Panc1 (cell line): Measurements from ENCODE around the gene IL13. TPM values are rescaled to one million over a fixed set of nuclear protein-coding genes. Genes with fewer than 3 reads are reported as not detected.

Source experiments
- ATAC-seq: fragments of 200-7000 bp; cut with Tn5 transposase; 2 replicates; pipeline ENCODE4 v1.9.1; 2020; ENCODE audit warnings: mild to moderate bottlenecking, moderate library complexity
- BruUV-seq: library from RNA; stranded (reverse); fragments of 400-500 nt; replicated peaks from 2 replicates; lab custom pipeline; 2021; lab: Mats Ljungman, UMichigan
- CTCF ChIA-PET: fragments of 300-600 bp; sonication (Branson Sonifier 250); formaldehyde crosslinking; loops from one replicate; lab custom pipeline; 2022; ENCODE audit warnings: antibody characterized with exemption; lab: Charles Lee
- POLR2A ChIA-PET: fragments of 300-600 bp; sonication (Branson Sonifier 250); formaldehyde crosslinking; loops from one replicate; lab custom pipeline; 2022; ENCODE audit warnings: antibody characterized with exemption; lab: Charles Lee
- DNase-seq: peaks from one replicate; pipeline ENCODE4 v3.0.0-alpha.2; 2010; ENCODE audit warnings: low read depth, low spot score
- H3K27ac ChIP-seq: 2 replicates; pipeline ENCODE4 v1.5.1; 2011; ENCODE audit warnings: mild to moderate bottlenecking, low read length, inconsistent platforms
- H3K27me3 ChIP-seq: fragments of 200-500 bp; sonication (Bioruptor generic); 2 replicates; pipeline ENCODE4 v1.6.0; 2014; ENCODE audit warnings: low read length, inconsistent platforms; ENCODE audit not compliant: control insufficient read depth, insufficient read depth
- H3K36me3 ChIP-seq: fragments of 200-500 bp; sonication (Bioruptor generic); 2 replicates; pipeline ENCODE4 v1.5.1; 2014; ENCODE audit warnings: inconsistent platforms, mild to moderate bottlenecking, low read length, moderate library complexity; ENCODE audit not compliant: control insufficient read depth, insufficient read depth
- H3K4me1 ChIP-seq: 2 replicates; pipeline ENCODE4 v1.5.1; 2011; ENCODE audit warnings: inconsistent platforms, mild to moderate bottlenecking, low read length, moderate library complexity; ENCODE audit not compliant: control insufficient read depth, insufficient read depth
- H3K4me3 ChIP-seq, 2 experiments: 2 replicates each; pipeline ENCODE4 v1.5.1; 2011 to 2012; ENCODE audit warnings: low read depth in 2 of 2, low read length in 2 of 2, mild to moderate bottlenecking in 2 of 2, inconsistent platforms in 1 of 2, moderate library complexity in 1 of 2
- H3K9me3 ChIP-seq: fragments of 200-500 bp; sonication (Bioruptor generic); 2 replicates; pipeline ENCODE4 v1.5.1; 2014; ENCODE audit warnings: low read depth, mild to moderate bottlenecking, inconsistent platforms, low read length, moderate library complexity; ENCODE audit not compliant: control insufficient read depth, insufficient read depth
- POLR2AphosphoS5 ChIP-seq: IDR thresholded peaks from 2 replicates; pipeline ENCODE4 v1.6.1; 2012; ENCODE audit warnings: mild to moderate bottlenecking, low read depth, low read length, moderate library complexity
- SIN3A ChIP-seq: IDR thresholded peaks from 2 replicates; pipeline ENCODE4 v1.6.1; 2012; ENCODE audit warnings: low read depth, mild to moderate bottlenecking, low read length, moderate library complexity, borderline replicate concordance; ENCODE audit not compliant: insufficient read depth
- TCF7L2 ChIP-seq: IDR thresholded peaks from 2 replicates; pipeline ENCODE4 v1.6.1; 2011; ENCODE audit warnings: mild to moderate bottlenecking, low read depth, low read length, inconsistent platforms
- in situ Hi-C: cut with HindIII; loops from 2 replicates; pipeline ENCODE4 v1.10.0; 2016; ENCODE audit warnings: low sequenced_read_pairs, low pct_unique_long_range_greater_than_20kb
- intact Hi-C: fragments of 100-400 bp; cut with micrococcal nuclease; formaldehyde crosslinking; loops from one replicate; pipeline ENCODE4 v1.10.0; 2022; ENCODE audit not compliant: unreplicated experiment
- total RNA-seq: library from RNA; stranded (reverse); gene quantifications from one replicate; pipeline ENCODE4 v1.2.1, GENCODE V29; 2021; ENCODE audit not compliant: unreplicated experiment
- TF ChIP-seq, protein P1 (sequence below), 2 experiments: IDR thresholded peaks; 2 replicates each; pipeline ENCODE4 v1.6.1; 2011 to 2012; ENCODE audit warnings: low read depth in 2 of 2, control low read depth in 1 of 2, low read length in 1 of 2, mild to moderate bottlenecking in 1 of 2, moderate library complexity in 1 of 2; ENCODE audit not compliant: insufficient read depth in 1 of 2
- TF ChIP-seq, protein P2 (sequence below): fragments of 450-650 bp; IDR thresholded peaks from 2 replicates; pipeline ENCODE4 v1.5.1; 2017; ENCODE audit warnings: mild to moderate bottlenecking

IL13 gene
- total RNA-seq, 1 experiment from 2014 or later = not detected

DNA sequence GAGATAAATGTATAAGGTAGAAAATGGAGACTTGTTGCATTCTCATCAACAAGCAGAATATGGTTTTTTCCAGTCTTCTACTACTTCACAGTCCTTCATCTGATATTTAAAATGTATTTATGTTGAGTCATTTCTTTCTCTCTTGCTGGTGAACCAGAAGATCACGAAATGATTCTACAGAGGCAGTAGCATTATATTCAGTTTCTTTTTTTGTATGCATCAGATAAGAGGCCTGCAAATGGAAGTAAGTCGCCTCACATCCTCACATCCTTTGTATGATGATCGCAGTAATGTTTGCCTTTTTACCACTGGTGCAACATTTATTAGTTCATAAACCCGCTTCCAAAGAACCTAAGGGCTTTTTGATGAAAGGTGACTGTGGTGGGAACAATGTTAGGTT, 22.1 kb upstream of the IL13 start:
- Histone ChIP-seq H3K27me3 (no peaks in the 10 kb centered on the region), H3K4me1 (no peaks in the 10 kb centered on the region), H3K4me3 (no peak overlapping the region), H3K9me3 (no peaks in the 10 kb centered on the region), H3K27ac (no peak overlapping the region), H3K36me3 (peaks cover 23% of the 10 kb centered on the region)
- in situ Hi-C loops (no loop called here), intact Hi-C loops (no loop called here)
- ChIA-PET POLR2A (no interaction called here), CTCF (no interaction called here)
- ATAC-seq (no peak), DNase-seq (no peak)
- TSS peak; percentile 7 for BruUV-seq
- no peak for TF ChIP-seq TCF7L2
- no peak for TF ChIP-seq SIN3A
- TF ChIP-seq, protein P1, sequence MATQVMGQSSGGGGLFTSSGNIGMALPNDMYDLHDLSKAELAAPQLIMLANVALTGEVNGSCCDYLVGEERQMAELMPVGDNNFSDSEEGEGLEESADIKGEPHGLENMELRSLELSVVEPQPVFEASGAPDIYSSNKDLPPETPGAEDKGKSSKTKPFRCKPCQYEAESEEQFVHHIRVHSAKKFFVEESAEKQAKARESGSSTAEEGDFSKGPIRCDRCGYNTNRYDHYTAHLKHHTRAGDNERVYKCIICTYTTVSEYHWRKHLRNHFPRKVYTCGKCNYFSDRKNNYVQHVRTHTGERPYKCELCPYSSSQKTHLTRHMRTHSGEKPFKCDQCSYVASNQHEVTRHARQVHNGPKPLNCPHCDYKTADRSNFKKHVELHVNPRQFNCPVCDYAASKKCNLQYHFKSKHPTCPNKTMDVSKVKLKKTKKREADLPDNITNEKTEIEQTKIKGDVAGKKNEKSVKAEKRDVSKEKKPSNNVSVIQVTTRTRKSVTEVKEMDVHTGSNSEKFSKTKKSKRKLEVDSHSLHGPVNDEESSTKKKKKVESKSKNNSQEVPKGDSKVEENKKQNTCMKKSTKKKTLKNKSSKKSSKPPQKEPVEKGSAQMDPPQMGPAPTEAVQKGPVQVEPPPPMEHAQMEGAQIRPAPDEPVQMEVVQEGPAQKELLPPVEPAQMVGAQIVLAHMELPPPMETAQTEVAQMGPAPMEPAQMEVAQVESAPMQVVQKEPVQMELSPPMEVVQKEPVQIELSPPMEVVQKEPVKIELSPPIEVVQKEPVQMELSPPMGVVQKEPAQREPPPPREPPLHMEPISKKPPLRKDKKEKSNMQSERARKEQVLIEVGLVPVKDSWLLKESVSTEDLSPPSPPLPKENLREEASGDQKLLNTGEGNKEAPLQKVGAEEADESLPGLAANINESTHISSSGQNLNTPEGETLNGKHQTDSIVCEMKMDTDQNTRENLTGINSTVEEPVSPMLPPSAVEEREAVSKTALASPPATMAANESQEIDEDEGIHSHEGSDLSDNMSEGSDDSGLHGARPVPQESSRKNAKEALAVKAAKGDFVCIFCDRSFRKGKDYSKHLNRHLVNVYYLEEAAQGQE (IDR thresholded peaks at IDR 0.05; ENCODE audit: insufficient read depth in 1 of 2, low read depth in 2 of 2, low read length in 1 of 2) = no peak
- TF ChIP-seq POLR2AphosphoS5 = no peak
- TF ChIP-seq, protein P2, sequence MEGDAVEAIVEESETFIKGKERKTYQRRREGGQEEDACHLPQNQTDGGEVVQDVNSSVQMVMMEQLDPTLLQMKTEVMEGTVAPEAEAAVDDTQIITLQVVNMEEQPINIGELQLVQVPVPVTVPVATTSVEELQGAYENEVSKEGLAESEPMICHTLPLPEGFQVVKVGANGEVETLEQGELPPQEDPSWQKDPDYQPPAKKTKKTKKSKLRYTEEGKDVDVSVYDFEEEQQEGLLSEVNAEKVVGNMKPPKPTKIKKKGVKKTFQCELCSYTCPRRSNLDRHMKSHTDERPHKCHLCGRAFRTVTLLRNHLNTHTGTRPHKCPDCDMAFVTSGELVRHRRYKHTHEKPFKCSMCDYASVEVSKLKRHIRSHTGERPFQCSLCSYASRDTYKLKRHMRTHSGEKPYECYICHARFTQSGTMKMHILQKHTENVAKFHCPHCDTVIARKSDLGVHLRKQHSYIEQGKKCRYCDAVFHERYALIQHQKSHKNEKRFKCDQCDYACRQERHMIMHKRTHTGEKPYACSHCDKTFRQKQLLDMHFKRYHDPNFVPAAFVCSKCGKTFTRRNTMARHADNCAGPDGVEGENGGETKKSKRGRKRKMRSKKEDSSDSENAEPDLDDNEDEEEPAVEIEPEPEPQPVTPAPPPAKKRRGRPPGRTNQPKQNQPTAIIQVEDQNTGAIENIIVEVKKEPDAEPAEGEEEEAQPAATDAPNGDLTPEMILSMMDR = no peak

- in situ Hi-C loops = no loop called here
- intact Hi-C loops = no loop called here
Measured at GRCh38 chr5:132637241-132637640, 20.7 kb upstream of the IL13 start.

More at GRCh38 chr5:132637241-132637640, 20.7 kb upstream of the IL13 start:
- DNase-seq (no peak), ATAC-seq (no peak)
- H3K4me3 ChIP-seq = no peak overlapping the region
- BruUV-seq = no TSS peak
- no peak overlapping the region for H3K27ac ChIP-seq
- ChIA-PET POLR2A (no interaction called here), CTCF (no interaction called here)
- H3K36me3 ChIP-seq = peaks cover 26% of the 10 kb centered on the region
- H3K9me3 ChIP-seq = no peaks in the 10 kb centered on the region
- no peaks in the 10 kb centered on the region for H3K27me3 ChIP-seq
- no peaks in the 10 kb centered on the region for H3K4me1 ChIP-seq
- TF ChIP-seq TCF7L2 = no peak
- TF ChIP-seq, protein P2 = no peak
